ENCODE data around the gene CREBZF. TPM values are rescaled to one million over a fixed set of nuclear protein-coding genes. Genes with fewer than 3 reads are reported as not detected.

The CREBZF gene
- total RNA-seq, 6 experiments from 2014 or later, result 16.1 to 18.9 (median 18.5) TPM

DNA sequence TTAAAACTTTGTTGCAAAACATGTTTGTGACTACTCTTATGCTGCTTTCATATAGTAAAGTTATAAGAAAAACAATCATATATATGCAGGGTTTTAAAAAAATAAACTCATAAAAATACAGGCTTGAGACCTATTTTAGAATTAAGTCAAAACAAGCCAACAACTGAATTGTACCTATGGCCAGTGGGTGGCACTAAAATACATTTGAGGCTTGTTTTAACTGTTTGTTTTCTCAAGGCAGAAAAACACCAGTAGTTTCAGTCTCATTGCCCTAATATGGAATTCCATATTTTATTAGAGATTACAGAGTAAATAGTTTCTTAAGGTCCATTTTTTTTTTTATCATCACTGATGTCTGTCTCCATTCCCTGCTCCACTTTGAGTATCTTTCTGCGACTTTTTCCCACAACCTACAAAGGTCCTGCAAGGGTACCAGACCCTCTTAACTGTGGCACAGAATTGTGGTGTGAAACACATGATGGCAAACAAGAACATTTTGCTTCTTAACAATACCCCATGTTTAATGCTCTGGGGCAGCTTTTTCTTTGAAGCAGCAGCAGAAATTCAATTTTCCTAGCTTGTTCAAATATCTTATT, 29.6 kb upstream of the CREBZF start:
- TF ChIP-seq, protein P1, sequence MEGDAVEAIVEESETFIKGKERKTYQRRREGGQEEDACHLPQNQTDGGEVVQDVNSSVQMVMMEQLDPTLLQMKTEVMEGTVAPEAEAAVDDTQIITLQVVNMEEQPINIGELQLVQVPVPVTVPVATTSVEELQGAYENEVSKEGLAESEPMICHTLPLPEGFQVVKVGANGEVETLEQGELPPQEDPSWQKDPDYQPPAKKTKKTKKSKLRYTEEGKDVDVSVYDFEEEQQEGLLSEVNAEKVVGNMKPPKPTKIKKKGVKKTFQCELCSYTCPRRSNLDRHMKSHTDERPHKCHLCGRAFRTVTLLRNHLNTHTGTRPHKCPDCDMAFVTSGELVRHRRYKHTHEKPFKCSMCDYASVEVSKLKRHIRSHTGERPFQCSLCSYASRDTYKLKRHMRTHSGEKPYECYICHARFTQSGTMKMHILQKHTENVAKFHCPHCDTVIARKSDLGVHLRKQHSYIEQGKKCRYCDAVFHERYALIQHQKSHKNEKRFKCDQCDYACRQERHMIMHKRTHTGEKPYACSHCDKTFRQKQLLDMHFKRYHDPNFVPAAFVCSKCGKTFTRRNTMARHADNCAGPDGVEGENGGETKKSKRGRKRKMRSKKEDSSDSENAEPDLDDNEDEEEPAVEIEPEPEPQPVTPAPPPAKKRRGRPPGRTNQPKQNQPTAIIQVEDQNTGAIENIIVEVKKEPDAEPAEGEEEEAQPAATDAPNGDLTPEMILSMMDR (IDR thresholded peaks at IDR 0.05), result peak; percentile 80
- no peaks in the 10 kb centered on the region for H3K9me3 Mint-ChIP-seq
- H3K36me3 Mint-ChIP-seq (ENCODE audit: low read depth), result peaks cover 36% of the 10 kb centered on the region
- H3K27ac Mint-ChIP-seq, result no peak overlapping the region
- peaks cover 1% of the 10 kb centered on the region for H3K27me3 Mint-ChIP-seq (ENCODE audit: insufficient read depth)
- no peak overlapping the region for H3K4me3 Mint-ChIP-seq
- H3K4me1 Mint-ChIP-seq (ENCODE audit: low read depth), result peaks cover 34% of the 10 kb centered on the region
- DNase-seq, result peak; percentile 60

DNA sequence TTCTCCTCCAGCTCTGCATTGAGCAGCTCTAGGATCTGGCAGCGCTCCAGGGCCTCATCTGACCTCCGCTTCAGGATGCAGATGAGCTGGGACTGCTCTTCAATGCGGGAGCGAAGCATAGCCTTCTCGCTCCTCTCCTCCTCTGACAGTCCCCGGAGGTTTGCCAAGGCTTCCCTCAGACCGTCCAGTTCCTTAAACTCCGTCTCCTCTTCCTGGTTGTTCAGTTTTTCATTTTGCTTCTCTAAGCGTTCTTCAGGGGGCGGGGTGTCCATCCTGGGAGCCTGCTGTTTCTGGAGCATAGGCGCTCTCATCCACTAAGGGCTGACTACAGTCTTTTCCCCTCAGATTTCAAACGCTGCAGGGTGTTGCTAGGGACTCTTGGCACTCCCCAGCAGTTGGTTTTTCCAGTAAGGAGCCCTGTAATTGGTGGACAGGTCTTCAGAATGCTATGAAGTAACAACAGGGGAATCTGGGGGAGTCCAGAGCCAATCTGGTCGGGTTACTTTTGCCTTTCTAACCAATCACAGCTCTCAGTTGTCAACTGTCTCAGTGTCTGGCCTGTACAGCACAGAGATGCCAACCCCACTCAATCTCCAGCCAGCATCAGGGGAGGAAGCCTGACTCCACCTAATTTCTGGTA, 21.0 kb upstream of the CREBZF start, which contains the start of gene CCDC89:
Gene CCDC89, minus strand, starts transcription at position 376 of the 640 bp plus-strand sequence. Its CDS starts 65 bp downstream, at position 311.
- peaks cover 1% of the 10 kb centered on the region for H3K27me3 Mint-ChIP-seq (ENCODE audit: insufficient read depth)
- peak within 1 kb of the TSS; percentile 97 for H3K27ac Mint-ChIP-seq
- TF ChIP-seq, protein P1 (IDR thresholded peaks at IDR 0.05), result no peak
- peaks cover 48% of the 10 kb centered on the region for H3K4me1 Mint-ChIP-seq (ENCODE audit: low read depth)
- H3K4me3 Mint-ChIP-seq, result peak within 1 kb of the TSS; percentile 90
- DNase-seq, result peak; percentile 96
- H3K9me3 Mint-ChIP-seq, result no peaks in the 10 kb centered on the region
- H3K36me3 Mint-ChIP-seq (ENCODE audit: low read depth), result peaks cover 9% of the 10 kb centered on the region; the same call in 1 of the 2 replicates

DNA sequence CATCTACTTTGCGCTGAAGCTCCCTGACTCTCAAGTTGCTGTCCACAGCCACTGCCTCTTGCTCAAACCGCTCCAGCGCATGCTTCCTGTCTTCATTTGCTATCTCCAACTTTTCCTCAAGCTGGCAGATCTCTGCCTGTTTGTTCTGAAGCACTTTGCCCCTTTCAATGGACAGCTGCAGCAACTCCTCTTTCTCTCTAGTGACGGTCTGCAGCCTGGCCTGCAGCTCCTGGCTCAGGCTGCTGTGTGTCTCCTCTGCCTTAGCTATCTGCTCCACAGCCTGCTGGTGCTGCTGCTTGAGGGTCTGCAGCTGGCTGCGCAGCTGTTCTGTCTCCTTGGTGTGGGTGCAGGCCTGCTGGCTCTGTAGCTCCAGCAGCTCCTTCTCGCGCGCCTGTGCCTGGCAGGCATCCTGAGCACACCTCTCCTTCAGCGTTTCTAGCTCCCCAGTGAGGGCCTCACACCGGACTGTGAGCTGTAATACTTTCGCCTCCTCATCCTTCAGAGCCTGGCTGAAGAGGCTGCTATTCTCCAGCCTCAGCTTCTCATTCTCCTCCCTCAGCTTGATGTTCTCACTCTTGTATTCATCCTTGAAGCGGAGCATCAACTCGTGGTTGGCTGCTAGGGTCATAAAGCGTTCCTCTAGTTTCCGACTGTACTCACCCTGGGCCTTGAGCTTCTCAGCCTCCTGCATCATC, 20.3 kb upstream of the CREBZF start:
- TF ChIP-seq, protein P1 (IDR thresholded peaks at IDR 0.05), result no peak
- peak overlapping the region; percentile 90 for H3K4me3 Mint-ChIP-seq
- peak; percentile 25 for DNase-seq
- peak overlapping the region; percentile 97 for H3K27ac Mint-ChIP-seq
- H3K36me3 Mint-ChIP-seq (ENCODE audit: low read depth), result peaks cover 9% of the 10 kb centered on the region; the same call in 1 of the 2 replicates
- H3K4me1 Mint-ChIP-seq (ENCODE audit: low read depth), result peaks cover 48% of the 10 kb centered on the region
- peaks cover 2% of the 10 kb centered on the region; the same call in 1 of the 2 replicates for H3K27me3 Mint-ChIP-seq (ENCODE audit: insufficient read depth)
- no peaks in the 10 kb centered on the region for H3K9me3 Mint-ChIP-seq

DNA sequence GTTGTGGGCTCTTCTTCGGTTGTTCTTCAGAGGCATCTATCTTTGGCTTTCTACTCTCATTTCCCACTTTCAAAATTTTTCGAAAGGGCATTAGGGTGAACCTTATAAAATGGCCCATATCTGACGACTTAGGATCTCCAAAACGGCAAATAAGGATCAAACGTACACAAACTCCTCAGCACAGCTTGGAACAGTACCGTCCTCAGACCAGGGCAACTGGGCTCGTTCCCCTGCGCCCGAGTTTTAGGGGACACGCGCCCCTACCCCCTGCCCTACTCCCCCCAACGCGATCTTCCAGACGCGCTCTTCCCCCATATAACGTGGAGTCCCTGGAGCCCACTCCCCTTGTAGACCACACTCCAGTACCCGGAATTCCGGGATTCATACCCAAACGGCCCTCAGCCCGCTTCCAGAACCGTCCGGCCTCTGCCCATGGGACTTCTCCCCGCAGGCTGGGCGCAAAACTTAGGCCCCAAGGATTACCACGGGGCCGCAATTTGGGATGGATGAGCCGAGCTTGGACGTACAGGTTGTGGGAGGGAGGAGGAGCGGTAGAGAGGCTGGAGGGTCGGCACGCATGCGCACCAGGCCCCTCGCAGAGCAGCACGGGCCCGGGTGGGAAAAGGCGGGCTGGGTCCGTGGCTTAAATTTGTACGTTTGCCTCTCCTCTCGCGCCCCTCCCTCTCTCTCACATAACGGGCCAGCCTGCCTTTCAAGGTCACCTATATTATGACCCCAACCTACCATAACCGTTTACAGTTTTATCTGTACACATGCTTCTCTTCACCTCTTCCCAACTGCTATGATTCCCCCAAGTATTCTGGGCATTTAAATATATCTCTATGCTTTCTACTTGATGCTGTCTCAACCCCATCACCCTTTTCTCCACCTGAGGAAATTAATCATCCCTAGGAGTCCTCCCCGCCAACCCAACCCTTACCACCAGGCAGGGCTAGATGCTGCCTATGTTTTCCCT, 17.7 kb upstream of the CREBZF start:
- peaks cover 48% of the 10 kb centered on the region for H3K4me1 Mint-ChIP-seq (ENCODE audit: low read depth)
- no peaks in the 10 kb centered on the region for H3K9me3 Mint-ChIP-seq
- H3K4me3 Mint-ChIP-seq, result peak overlapping the region; percentile 80
- H3K27me3 Mint-ChIP-seq (ENCODE audit: insufficient read depth), result peaks cover 2% of the 10 kb centered on the region; the same call in 1 of the 2 replicates
- H3K27ac Mint-ChIP-seq, result peak overlapping the region; percentile 55; the same call in 1 of the 2 replicates
- no peak for DNase-seq
- TF ChIP-seq, protein P1 (IDR thresholded peaks at IDR 0.05), result no peak
- peaks cover 5% of the 10 kb centered on the region; the same call in 1 of the 2 replicates for H3K36me3 Mint-ChIP-seq (ENCODE audit: low read depth)

DNA sequence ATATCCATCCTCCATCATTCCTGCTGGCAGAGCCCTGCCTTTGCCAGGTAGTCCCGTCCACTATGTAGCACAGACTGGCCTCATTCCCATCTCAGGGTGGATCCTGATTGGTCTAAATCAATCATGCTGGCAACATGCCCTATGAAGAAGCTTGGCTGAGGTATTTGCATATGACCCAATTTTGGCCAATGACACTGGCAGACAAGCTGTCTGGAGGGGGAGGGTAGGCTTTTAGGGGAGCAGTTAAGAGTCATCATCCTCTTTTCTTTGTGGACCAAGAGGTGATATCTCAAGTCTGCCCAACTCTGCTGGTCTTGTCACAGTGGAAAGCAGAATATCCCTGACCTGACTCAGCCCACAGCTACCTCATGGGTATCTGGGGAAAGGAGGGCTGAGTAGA, 16.0 kb upstream of the CREBZF start:
- Mint-ChIP-seq H3K9me3 (no peaks in the 10 kb centered on the region), H3K36me3 (ENCODE audit: low read depth) (peaks cover 5% of the 10 kb centered on the region; the same call in 1 of the 2 replicates), H3K27me3 (ENCODE audit: insufficient read depth) (peaks cover 2% of the 10 kb centered on the region; the same call in 1 of the 2 replicates), H3K27ac (no peak overlapping the region), H3K4me3 (no peak overlapping the region), H3K4me1 (ENCODE audit: low read depth) (peaks cover 34% of the 10 kb centered on the region)
- TF ChIP-seq, protein P1 (IDR thresholded peaks at IDR 0.05), result no peak
- no peak for DNase-seq

Data from HFFc6 (cell line).